Epithelial cell of umbilical artery (primary cell): Measurements from ENCODE around the gene MINDY1. TPM values are rescaled to one million over a fixed set of nuclear protein-coding genes. Genes with fewer than 3 reads are reported as not detected.

Source experiments
- total RNA-seq: library from RNA; depleted of rRNA; stranded (reverse); fragments of >200 nt; gene quantifications from 2 replicates; pipeline ENCODE4 v1.2.3, GENCODE V29; 2014

MINDY1 gene
- total RNA-seq = 4.5 and 6.2 TPM in 2 replicates

GRCh38 chr1:151006327-151007052, at the start of gene MINDY1:
MINDY1 (minus strand) TSS chr1:151006902; CDS start chr1:151002617, 4,285 bp downstream.

GRCh38 chr1:151047591-151047924, 40.9 kb upstream of the MINDY1 start, which contains the start of gene C1orf56:
C1orf56 (plus strand) TSS chr1:151047751; CDS start chr1:151047848, 97 bp downstream.

GRCh38 chr1:151036356-151036755, 29.7 kb upstream of the MINDY1 start, which contains the start of gene BNIPL:
BNIPL (plus strand) TSS chr1:151036586; CDS start chr1:151036726, 140 bp downstream.

GRCh38 chr1:151008244-151009205, 1.8 kb upstream of the MINDY1 start, which contains the start of gene PRUNE1:
PRUNE1 (plus strand) TSS chr1:151008449; CDS start chr1:151008633, 184 bp downstream.

GRCh38 chr1:150981805-150982712, 24.6 kb downstream of the MINDY1 start, which contains the start of gene ANXA9:
ANXA9 (plus strand) TSS chr1:150982292; CDS start chr1:150983106, 814 bp downstream.

GRCh38 chr1:150974580-150975478, 31.9 kb downstream of the MINDY1 start, which contains the start of gene CERS2:
CERS2 (minus strand) TSS chr1:150974835; CDS start chr1:150969090, 5,745 bp downstream.

Other genes with a start within 250 kb of the MINDY1 start
- gene CTSS, start 241.1 kb downstream of the MINDY1 start, total RNA-seq = 31.9 and 37.0 TPM in 2 replicates
- 1.9 and 8.7 TPM in 2 replicates for gene CTSK, start 198.6 kb downstream of the MINDY1 start, total RNA-seq
- 14.0 and 28.4 TPM in 2 replicates for gene ARNT, start 130.3 kb downstream of the MINDY1 start, total RNA-seq
- not detected in 2 replicates for gene CTXND2, start 119.8 kb downstream of the MINDY1 start, total RNA-seq
- gene SETDB1, start 80.5 kb downstream of the MINDY1 start, total RNA-seq = 28.9 and 42.6 TPM in 2 replicates
- gene CERS2, start 32.1 kb downstream of the MINDY1 start, total RNA-seq = 61.1 and 71.1 TPM in 2 replicates
- gene ANXA9, start 24.6 kb downstream of the MINDY1 start, total RNA-seq = not detected in 2 replicates
- 4.2 and 5.0 TPM in 2 replicates for gene PRUNE1, start 1.5 kb upstream of the MINDY1 start, total RNA-seq
- 0.32 and 0.46 TPM in 2 replicates for gene BNIPL, start 29.7 kb upstream of the MINDY1 start, total RNA-seq
- gene C1orf56, start 40.8 kb upstream of the MINDY1 start, total RNA-seq = 1.3 and 1.5 TPM in 2 replicates
- 67.6 and 76.9 TPM in 2 replicates for gene CDC42SE1, start 52.7 kb upstream of the MINDY1 start, total RNA-seq
- 3.8 and 5.8 TPM in 2 replicates for gene MLLT11, start 53.5 kb upstream of the MINDY1 start, total RNA-seq
- gene GABPB2, start 63.9 kb upstream of the MINDY1 start, total RNA-seq = 4.5 and 6.5 TPM in 2 replicates
- 5.8 and 8.8 TPM in 2 replicates for gene SEMA6C, start 139.7 kb upstream of the MINDY1 start, total RNA-seq
- not detected in 2 replicates for gene TNFAIP8L2, start 149.7 kb upstream of the MINDY1 start, total RNA-seq
- 2.6 and 4.4 TPM in 2 replicates for gene LYSMD1, start 159.0 kb upstream of the MINDY1 start, total RNA-seq
- 20.4 and 20.5 TPM in 2 replicates for gene SCNM1, start 159.2 kb upstream of the MINDY1 start, total RNA-seq
- not detected in 2 replicates for gene TMOD4, start 169.1 kb upstream of the MINDY1 start, total RNA-seq
- 69.8 and 76.7 TPM in 2 replicates for gene VPS72, start 183.3 kb upstream of the MINDY1 start, total RNA-seq
- 45.1 and 48.6 TPM in 2 replicates for gene PIP5K1A, start 191.7 kb upstream of the MINDY1 start, total RNA-seq
- gene PSMD4, start 247.8 kb upstream of the MINDY1 start, total RNA-seq = 255 and 270 TPM in 2 replicates